HepG2 (cell line): ENCODE results near the gene KLF17.

ENCODE experiments used
- ARNTL ChIP-seq: sonication (generic); formaldehyde crosslinking; IDR thresholded peaks from 2 replicates; pipeline ENCODE4 v1.4.0; 2020; ENCODE audit warnings: mild to moderate bottlenecking, missing genetic modification reagents
- RAD21 ChIP-seq: fragments of 450-650 bp; formaldehyde crosslinking; IDR thresholded peaks from 2 replicates; pipeline ENCODE4 v1.5.0; 2020; ENCODE audit warnings: mild to moderate bottlenecking
- TBX3 ChIP-seq: fragments of 450-650 bp; IDR thresholded peaks from 2 replicates; pipeline ENCODE4 v1.6.1; 2017; ENCODE audit warnings: antibody characterized with exemption, mild to moderate bottlenecking, inconsistent platforms, borderline replicate concordance
- TCF7 ChIP-seq: sonication (generic); IDR thresholded peaks from 2 replicates; pipeline ENCODE4 v1.6.1; 2016; ENCODE audit warnings: antibody characterized with exemption, low read depth
- TF ChIP-seq, protein P1 (sequence below): sonication (generic); formaldehyde crosslinking; IDR thresholded peaks from 2 replicates; pipeline ENCODE4 v1.5.0; 2020; ENCODE audit warnings: mild to moderate bottlenecking, missing genetic modification reagents, moderate library complexity

DNA sequence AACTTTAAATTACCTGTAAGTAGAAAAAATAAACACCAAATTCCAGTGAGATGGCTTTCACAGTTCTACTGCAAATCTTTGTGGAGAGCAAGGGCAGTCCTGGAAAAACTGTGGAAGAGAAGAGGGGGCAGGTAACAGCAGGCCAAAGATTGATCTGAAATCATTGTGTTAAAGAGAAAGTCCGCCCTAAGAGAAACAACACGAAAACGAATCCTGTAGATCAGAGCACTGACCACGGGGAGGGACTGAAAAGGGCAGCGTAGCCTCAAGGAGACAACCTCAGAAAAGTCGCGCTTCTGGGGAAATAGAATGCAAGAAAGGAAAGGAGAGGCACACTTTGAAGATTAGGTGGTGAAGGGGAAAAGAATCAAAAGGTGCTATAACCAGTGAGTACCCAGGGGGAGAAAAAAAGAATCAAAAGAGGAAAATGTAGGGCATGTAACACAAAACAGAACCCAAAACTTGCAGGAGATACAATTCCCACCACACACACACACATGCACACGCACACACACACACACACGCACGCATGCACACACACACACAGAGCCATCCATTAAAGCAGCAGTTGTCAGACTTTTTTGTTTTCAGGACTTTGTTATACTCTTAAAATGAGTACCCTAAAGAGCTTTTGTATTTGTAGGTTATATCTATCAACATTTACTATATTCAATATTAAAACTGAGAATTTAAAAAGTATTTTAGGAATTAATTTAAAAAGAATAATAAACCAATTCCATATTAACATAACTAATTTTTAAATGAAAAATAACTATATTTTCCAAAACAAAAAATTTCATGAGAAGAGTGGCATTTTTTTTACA lies 28.0 kb upstream of the KLF17 start:
- no peak for TF ChIP-seq RAD21 (CRISPR knock-in tag)
- TF ChIP-seq, protein P1, sequence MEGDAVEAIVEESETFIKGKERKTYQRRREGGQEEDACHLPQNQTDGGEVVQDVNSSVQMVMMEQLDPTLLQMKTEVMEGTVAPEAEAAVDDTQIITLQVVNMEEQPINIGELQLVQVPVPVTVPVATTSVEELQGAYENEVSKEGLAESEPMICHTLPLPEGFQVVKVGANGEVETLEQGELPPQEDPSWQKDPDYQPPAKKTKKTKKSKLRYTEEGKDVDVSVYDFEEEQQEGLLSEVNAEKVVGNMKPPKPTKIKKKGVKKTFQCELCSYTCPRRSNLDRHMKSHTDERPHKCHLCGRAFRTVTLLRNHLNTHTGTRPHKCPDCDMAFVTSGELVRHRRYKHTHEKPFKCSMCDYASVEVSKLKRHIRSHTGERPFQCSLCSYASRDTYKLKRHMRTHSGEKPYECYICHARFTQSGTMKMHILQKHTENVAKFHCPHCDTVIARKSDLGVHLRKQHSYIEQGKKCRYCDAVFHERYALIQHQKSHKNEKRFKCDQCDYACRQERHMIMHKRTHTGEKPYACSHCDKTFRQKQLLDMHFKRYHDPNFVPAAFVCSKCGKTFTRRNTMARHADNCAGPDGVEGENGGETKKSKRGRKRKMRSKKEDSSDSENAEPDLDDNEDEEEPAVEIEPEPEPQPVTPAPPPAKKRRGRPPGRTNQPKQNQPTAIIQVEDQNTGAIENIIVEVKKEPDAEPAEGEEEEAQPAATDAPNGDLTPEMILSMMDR (CRISPR knock-in tag): no peak
- TF ChIP-seq TBX3: no peak
- TF ChIP-seq ARNTL: no peak
- no peak for TF ChIP-seq TCF7
